ENCODE data around the gene CEP55.

DNA sequence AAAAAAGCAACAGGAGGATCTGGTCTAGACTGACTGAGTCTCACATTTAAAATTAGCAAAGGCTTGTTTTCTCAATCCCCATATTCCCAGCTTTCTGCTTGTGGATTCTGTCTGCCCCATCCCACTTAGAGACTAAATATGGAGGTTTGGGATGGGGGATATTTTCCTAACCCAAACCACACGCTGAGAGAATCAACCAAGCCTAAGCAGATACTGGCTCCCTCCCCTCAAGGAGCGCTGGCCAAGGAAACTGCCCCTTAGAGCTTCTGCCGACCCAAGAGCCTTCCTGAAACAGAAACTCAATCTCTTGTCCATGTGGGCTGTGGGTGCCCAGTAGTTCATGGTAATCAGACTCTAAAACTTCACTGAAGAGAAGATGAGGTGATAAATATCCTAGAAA, 74.0 kb downstream of the CEP55 start:
- no peak for TF ChIP-seq POLR2AphosphoS2 (conservative IDR thresholded peaks at IDR 0.05; ENCODE audit: low read length)
- no peak for TF ChIP-seq EP300 (IDR thresholded peaks at IDR 0.05)
- TF ChIP-seq RNF2 (IDR thresholded peaks at IDR 0.05; ENCODE audit: borderline replicate concordance, low read depth): no peak
- TF ChIP-seq, protein P1, sequence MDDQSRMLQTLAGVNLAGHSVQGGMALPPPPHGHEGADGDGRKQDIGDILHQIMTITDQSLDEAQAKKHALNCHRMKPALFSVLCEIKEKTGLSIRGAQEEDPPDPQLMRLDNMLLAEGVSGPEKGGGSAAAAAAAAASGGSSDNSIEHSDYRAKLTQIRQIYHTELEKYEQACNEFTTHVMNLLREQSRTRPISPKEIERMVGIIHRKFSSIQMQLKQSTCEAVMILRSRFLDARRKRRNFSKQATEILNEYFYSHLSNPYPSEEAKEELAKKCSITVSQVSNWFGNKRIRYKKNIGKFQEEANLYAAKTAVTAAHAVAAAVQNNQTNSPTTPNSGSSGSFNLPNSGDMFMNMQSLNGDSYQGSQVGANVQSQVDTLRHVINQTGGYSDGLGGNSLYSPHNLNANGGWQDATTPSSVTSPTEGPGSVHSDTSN (IDR thresholded peaks at IDR 0.05): no peak
- TF ChIP-seq, protein P2, sequence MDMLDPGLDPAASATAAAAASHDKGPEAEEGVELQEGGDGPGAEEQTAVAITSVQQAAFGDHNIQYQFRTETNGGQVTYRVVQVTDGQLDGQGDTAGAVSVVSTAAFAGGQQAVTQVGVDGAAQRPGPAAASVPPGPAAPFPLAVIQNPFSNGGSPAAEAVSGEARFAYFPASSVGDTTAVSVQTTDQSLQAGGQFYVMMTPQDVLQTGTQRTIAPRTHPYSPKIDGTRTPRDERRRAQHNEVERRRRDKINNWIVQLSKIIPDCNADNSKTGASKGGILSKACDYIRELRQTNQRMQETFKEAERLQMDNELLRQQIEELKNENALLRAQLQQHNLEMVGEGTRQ (IDR thresholded peaks at IDR 0.05): no peak
- no peak for TF ChIP-seq TP53 (CRISPR knock-in tag; IDR thresholded peaks at IDR 0.05)
- TF ChIP-seq, protein P3, sequence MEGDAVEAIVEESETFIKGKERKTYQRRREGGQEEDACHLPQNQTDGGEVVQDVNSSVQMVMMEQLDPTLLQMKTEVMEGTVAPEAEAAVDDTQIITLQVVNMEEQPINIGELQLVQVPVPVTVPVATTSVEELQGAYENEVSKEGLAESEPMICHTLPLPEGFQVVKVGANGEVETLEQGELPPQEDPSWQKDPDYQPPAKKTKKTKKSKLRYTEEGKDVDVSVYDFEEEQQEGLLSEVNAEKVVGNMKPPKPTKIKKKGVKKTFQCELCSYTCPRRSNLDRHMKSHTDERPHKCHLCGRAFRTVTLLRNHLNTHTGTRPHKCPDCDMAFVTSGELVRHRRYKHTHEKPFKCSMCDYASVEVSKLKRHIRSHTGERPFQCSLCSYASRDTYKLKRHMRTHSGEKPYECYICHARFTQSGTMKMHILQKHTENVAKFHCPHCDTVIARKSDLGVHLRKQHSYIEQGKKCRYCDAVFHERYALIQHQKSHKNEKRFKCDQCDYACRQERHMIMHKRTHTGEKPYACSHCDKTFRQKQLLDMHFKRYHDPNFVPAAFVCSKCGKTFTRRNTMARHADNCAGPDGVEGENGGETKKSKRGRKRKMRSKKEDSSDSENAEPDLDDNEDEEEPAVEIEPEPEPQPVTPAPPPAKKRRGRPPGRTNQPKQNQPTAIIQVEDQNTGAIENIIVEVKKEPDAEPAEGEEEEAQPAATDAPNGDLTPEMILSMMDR (IDR thresholded peaks at IDR 0.05): no peak
- no peak for TF ChIP-seq KDM5A (IDR thresholded peaks at IDR 0.05)
- TF ChIP-seq ESRRA (IDR thresholded peaks at IDR 0.05; ENCODE audit: borderline replicate concordance, low read length): no peak
